IMR-90 (cell line): ENCODE measurements around the gene CDH9. TPM values are rescaled to one million over a fixed set of nuclear protein-coding genes. Genes with fewer than 3 reads are reported as not detected.

ENCODE experiments used
- ATAC-seq: fragments of 200-7000 bp; cut with Tn5 transposase; 2 replicates; pipeline ENCODE4 v1.9.1; 2020; ENCODE audit warnings: low read depth, mild to moderate bottlenecking, moderate library complexity
- BruUV-seq: library from RNA; stranded (reverse); fragments of 400-500 nt; replicated peaks from 2 replicates; lab custom pipeline; 2021; lab: Mats Ljungman, UMichigan
- CTCF ChIA-PET: fragments of 300-600 bp; formaldehyde crosslinking; extraction: SDS; loops from one replicate; lab custom pipeline; 2021; ENCODE audit warnings: antibody characterized with exemption; lab: Yijun Ruan, JAX
- POLR2A ChIA-PET: fragments of 300-600 bp; sonication (Branson Sonifier 250); formaldehyde crosslinking; loops from one replicate; lab custom pipeline; 2022; ENCODE audit warnings: antibody characterized with exemption; ENCODE audit not compliant: unreplicated experiment; lab: Charles Lee
- DNase-seq: peaks from one replicate; pipeline ENCODE4 v3.0.0; 2013
- H2AFZ ChIP-seq: replicated peaks from 2 replicates; pipeline ENCODE3; 2013; ENCODE audit warnings: low read length, mild to moderate bottlenecking; ENCODE audit not compliant: poor library complexity
- H2AK5ac ChIP-seq: 2 replicates; pipeline ENCODE4 v1.6.1; 2013; ENCODE audit warnings: low read depth, low read length, inconsistent platforms
- H2AK9ac ChIP-seq: replicated peaks from 2 replicates; pipeline ENCODE3; 2013; ENCODE audit warnings: mild to moderate bottlenecking, low read depth, low read length, moderate library complexity; ENCODE audit not compliant: poor library complexity
- H2BK120ac ChIP-seq: 2 replicates; pipeline ENCODE4 v1.6.1; 2013; ENCODE audit warnings: low read depth, low read length, inconsistent platforms
- H2BK15ac ChIP-seq: 3 replicates; pipeline ENCODE4 v1.6.1; 2013; ENCODE audit warnings: low read depth, low read length, inconsistent platforms
- H2BK20ac ChIP-seq: 2 replicates; pipeline ENCODE4 v1.6.1; 2013; ENCODE audit warnings: low read depth, mild to moderate bottlenecking, inconsistent platforms, low read length, moderate library complexity
- H2BK5ac ChIP-seq: 2 replicates; pipeline ENCODE4 v1.6.1; 2013; ENCODE audit warnings: mild to moderate bottlenecking, low read depth, low read length, inconsistent platforms; ENCODE audit not compliant: poor library complexity, severe bottlenecking
- H3K14ac ChIP-seq: replicated peaks from 2 replicates; pipeline ENCODE4 v1.6.1; 2013; ENCODE audit warnings: low read depth, low read length, inconsistent platforms
- H3K18ac ChIP-seq: 2 replicates; pipeline ENCODE4 v1.6.1; 2013; ENCODE audit warnings: low read depth, low read length, control low read depth
- H3K23ac ChIP-seq: 2 replicates; pipeline ENCODE4 v1.6.1; 2013; ENCODE audit warnings: low read depth, low read length, inconsistent platforms
- H3K27ac ChIP-seq: 2 replicates; pipeline ENCODE4 v1.5.1; 2013; ENCODE audit warnings: mild to moderate bottlenecking, control low read depth, low read length; ENCODE audit not compliant: insufficient read depth
- H3K27me3 ChIP-seq: 2 replicates; pipeline ENCODE4 v1.6.1; 2013; ENCODE audit warnings: low read length; ENCODE audit not compliant: control insufficient read depth, insufficient read depth
- H3K36me3 ChIP-seq: 2 replicates; pipeline ENCODE4 v1.6.1; 2013; ENCODE audit warnings: low read length, mixed read lengths; ENCODE audit not compliant: control insufficient read depth, insufficient read depth
- H3K4ac ChIP-seq: 2 replicates; pipeline ENCODE4 v1.6.1; 2013; ENCODE audit warnings: low read depth, low read length, inconsistent platforms
- H3K4me1 ChIP-seq: 2 replicates; pipeline ENCODE4 v1.6.1; 2013; ENCODE audit warnings: low read length, mixed read lengths; ENCODE audit not compliant: control insufficient read depth, insufficient read depth
- H3K4me2 ChIP-seq: 2 replicates; pipeline ENCODE4 v1.6.1; 2013; ENCODE audit warnings: low read depth, mild to moderate bottlenecking, control low read depth, low read length, moderate library complexity
- H3K4me3 ChIP-seq: 2 replicates; pipeline ENCODE4 v1.5.1; 2013; ENCODE audit warnings: low read depth, mild to moderate bottlenecking, control low read depth, low read length, moderate library complexity; ENCODE audit not compliant: insufficient read depth
- H3K56ac ChIP-seq: 2 replicates; pipeline ENCODE4 v1.6.1; 2013; ENCODE audit warnings: low read length, inconsistent platforms; ENCODE audit not compliant: insufficient read depth; ENCODE audit errors: extremely low read depth
- H3K79me1 ChIP-seq, 2 experiments: 2 replicates each; pipeline ENCODE4 v1.6.1; 2013; ENCODE audit warnings: low read length in 2 of 2, inconsistent platforms in 1 of 2, low read depth in 1 of 2
- H3K9ac ChIP-seq: 2 replicates; pipeline ENCODE4 v1.6.1; 2013; ENCODE audit warnings: low read depth, low read length, control low read depth
- H3K9me1 ChIP-seq: 2 replicates; pipeline ENCODE4 v1.6.1; 2013; ENCODE audit warnings: low read length, inconsistent platforms; ENCODE audit not compliant: insufficient read depth
- H3K9me3 ChIP-seq: 2 replicates; pipeline ENCODE4 v1.6.1; 2013; ENCODE audit warnings: low read length; ENCODE audit not compliant: control insufficient read depth, insufficient read depth
- H4K20me1 ChIP-seq: 2 replicates; pipeline ENCODE4 v1.6.1; 2013; ENCODE audit warnings: low read length, inconsistent platforms; ENCODE audit not compliant: insufficient read depth
- H4K5ac ChIP-seq: 2 replicates; pipeline ENCODE4 v1.6.1; 2013; ENCODE audit warnings: mild to moderate bottlenecking, low read depth, low read length, control low read depth
- H4K8ac ChIP-seq, 2 experiments: 2 replicates each; pipeline ENCODE4 v1.6.1; 2013; ENCODE audit warnings: low read depth in 2 of 2, low read length in 2 of 2, control low read depth in 1 of 2, inconsistent platforms in 1 of 2
- H4K91ac ChIP-seq: 2 replicates; pipeline ENCODE4 v1.6.1; 2013; ENCODE audit warnings: low read depth, low read length, inconsistent platforms; ENCODE audit not compliant: insufficient read depth
- FOS ChIP-seq: fragments of 150-350 bp; IDR thresholded peaks from 2 replicates; pipeline ENCODE4 v1.6.1; 2016; ENCODE audit warnings: low read depth, low read length
- MAFK ChIP-seq: IDR thresholded peaks from 2 replicates; pipeline ENCODE4 v1.6.1; 2012; ENCODE audit warnings: low read depth, low read length, improper control_type of control experiment
- MAZ ChIP-seq: IDR thresholded peaks from 2 replicates; pipeline ENCODE4 v1.6.1; 2012; ENCODE audit warnings: low read depth, mild to moderate bottlenecking, low read length, improper control_type of control experiment, moderate library complexity, borderline replicate concordance
- NFE2L2 ChIP-seq: fragments of 150-350 bp; IDR thresholded peaks from 2 replicates; pipeline ENCODE4 v1.6.1; 2016; ENCODE audit warnings: low read depth, mild to moderate bottlenecking, low read length
- POLR2A ChIP-seq: IDR thresholded peaks from 2 replicates; pipeline ENCODE4 v1.6.1; 2012; ENCODE audit warnings: mild to moderate bottlenecking, low read depth, low read length
- RAD21 ChIP-seq: IDR thresholded peaks from 2 replicates; pipeline ENCODE4 v1.6.1; 2012; ENCODE audit warnings: low read length, improper control_type of control experiment
- RFX5 ChIP-seq: IDR thresholded peaks from 2 replicates; pipeline ENCODE4 v1.8.0; 2012; ENCODE audit warnings: low read depth, mild to moderate bottlenecking, low read length, moderate library complexity
- SMC3 ChIP-seq: fragments of 150-350 bp; IDR thresholded peaks from 2 replicates; pipeline ENCODE4 v1.6.1; 2016; ENCODE audit warnings: low read depth, mild to moderate bottlenecking, antibody characterized with exemption, low read length, moderate library complexity
- WGBS, 2 experiments: methylation state at CpG; one replicate each; pipeline versions ENCODE4 v1.1.5 to v1.1.7; 2013; ENCODE audit warnings: missing lambda C conversion rate in 2 of 2; ENCODE audit not compliant: insufficient read length in 1 of 2; ENCODE audit errors: extremely low coverage in 2 of 2; 5-methylcytosine and 5-hydroxymethylcytosine counted together
- dilution Hi-C: fragments of 300-500 bp; cut with HindIII; formaldehyde crosslinking; loops from one replicate; pipeline ENCODE4 v1.14.3; 2018; ENCODE audit warnings: low sequenced_read_pairs; ENCODE audit not compliant: unreplicated experiment
- in situ Hi-C: fragments of 300-500 bp; cut with MboI; formaldehyde crosslinking; loops from 3 replicates; pipeline ENCODE4 v1.14.3; 2019; ENCODE audit warnings: low sequenced_read_pairs, inconsistent platforms, mixed read lengths
- intact Hi-C: fragments of 100-400 bp; cut with micrococcal nuclease; formaldehyde crosslinking; loops from 2 replicates; pipeline ENCODE4 v1.10.0; 2022
- polyA plus RNA-seq, 3 experiments: library from polyadenylated mRNA; depleted of rRNA; stranded (reverse); fragments of >200 nt; gene quantifications; 2 replicates each; pipeline ENCODE4 v1.2.3, GENCODE V29; 2012; ENCODE audit warnings: low replicate concordance in 1 of 3
- total RNA-seq: library from RNA; depleted of rRNA; stranded (reverse); fragments of >200 nt; gene quantifications from 2 replicates; pipeline ENCODE4 v1.2.3, GENCODE V29; 2012

Gene CDH9
- total and polyA plus RNA-seq, 2 of the 4 experiments (the other 2 are of a cell fraction): not detected

- Histone ChIP-seq H3K4me2 (no peak overlapping the region), H4K91ac (no peak overlapping the region), H3K27ac (no peak overlapping the region), H3K56ac (no peak overlapping the region), H3K27me3 (no peaks in the 10 kb centered on the region), H2BK5ac (no peak overlapping the region), H4K5ac (no peak overlapping the region), H3K36me3 (no peaks in the 10 kb centered on the region), H3K18ac (no peak overlapping the region), H3K14ac (no peak overlapping the region), H3K4me3 (no peak overlapping the region), H4K8ac (no peak overlapping the region), H3K9ac (no peak overlapping the region), H2AK9ac (no peak overlapping the region), H2AFZ (no peak overlapping the region), H2BK20ac (no peak overlapping the region), H3K79me1 (no peaks in the 10 kb centered on the region), H3K4me1 (no peaks in the 10 kb centered on the region), H2AK5ac (no peak overlapping the region), H4K20me1 (no peaks in the 10 kb centered on the region), H2BK15ac (no peak overlapping the region), H3K23ac (no peak overlapping the region), H2BK120ac (no peak overlapping the region), H3K4ac (no peak overlapping the region), H3K9me1 (no peaks in the 10 kb centered on the region), H3K9me3 (peaks cover 3% of the 10 kb centered on the region; the same call in 1 of the 2 replicates)
- WGBS, 2 experiments: no CpG with 5 or more reads among the region's 1 CpG
- in situ Hi-C loops (no loop called here), intact Hi-C loops (no loop called here), dilution Hi-C loops (no loop called here)
- ChIA-PET POLR2A (no interaction called here), CTCF (no interaction called here)
- DNase-seq (no peak), ATAC-seq (no peak)
- BruUV-seq: no TSS peak
- TF ChIP-seq FOS (no peak), RFX5 (no peak), RAD21 (no peak), POLR2A (no peak), NFE2L2 (no peak), MAFK (no peak), MAZ (no peak), SMC3 (no peak)
These were observed 28.9 kb downstream of the CDH9 start for GRCh38 chr5:27009540-27009915.
